ENCODE data around the gene SMYD1.

The SMYD1 gene

GRCh38 chr2:88087763-88088162, 20.1 kb downstream of the SMYD1 start:
- H3K4me2 ChIP-seq (ENCODE audit: low read length) = no peak overlapping the region
- no peak overlapping the region for H3K27ac ChIP-seq
- no peaks in the 10 kb centered on the region for H3K9me3 ChIP-seq (ENCODE audit: control insufficient read depth, low read length)
- H3K79me2 ChIP-seq = no peaks in the 10 kb centered on the region
- H3K9ac ChIP-seq = no peak overlapping the region
- H3K36me3 ChIP-seq (ENCODE audit: control insufficient read depth, insufficient read depth, low read length) = no peaks in the 10 kb centered on the region
- H3K27me3 ChIP-seq (ENCODE audit: control insufficient read depth, insufficient read depth, low read length) = no peaks in the 10 kb centered on the region
- no peak overlapping the region for H3K4me3 ChIP-seq (ENCODE audit: low read depth, low read length)
- H2AFZ ChIP-seq = no peak overlapping the region
- TF ChIP-seq, protein P1, sequence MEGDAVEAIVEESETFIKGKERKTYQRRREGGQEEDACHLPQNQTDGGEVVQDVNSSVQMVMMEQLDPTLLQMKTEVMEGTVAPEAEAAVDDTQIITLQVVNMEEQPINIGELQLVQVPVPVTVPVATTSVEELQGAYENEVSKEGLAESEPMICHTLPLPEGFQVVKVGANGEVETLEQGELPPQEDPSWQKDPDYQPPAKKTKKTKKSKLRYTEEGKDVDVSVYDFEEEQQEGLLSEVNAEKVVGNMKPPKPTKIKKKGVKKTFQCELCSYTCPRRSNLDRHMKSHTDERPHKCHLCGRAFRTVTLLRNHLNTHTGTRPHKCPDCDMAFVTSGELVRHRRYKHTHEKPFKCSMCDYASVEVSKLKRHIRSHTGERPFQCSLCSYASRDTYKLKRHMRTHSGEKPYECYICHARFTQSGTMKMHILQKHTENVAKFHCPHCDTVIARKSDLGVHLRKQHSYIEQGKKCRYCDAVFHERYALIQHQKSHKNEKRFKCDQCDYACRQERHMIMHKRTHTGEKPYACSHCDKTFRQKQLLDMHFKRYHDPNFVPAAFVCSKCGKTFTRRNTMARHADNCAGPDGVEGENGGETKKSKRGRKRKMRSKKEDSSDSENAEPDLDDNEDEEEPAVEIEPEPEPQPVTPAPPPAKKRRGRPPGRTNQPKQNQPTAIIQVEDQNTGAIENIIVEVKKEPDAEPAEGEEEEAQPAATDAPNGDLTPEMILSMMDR (IDR thresholded peaks at IDR 0.05) = no peak
- H3K4me1 ChIP-seq = no peaks in the 10 kb centered on the region

DNA sequence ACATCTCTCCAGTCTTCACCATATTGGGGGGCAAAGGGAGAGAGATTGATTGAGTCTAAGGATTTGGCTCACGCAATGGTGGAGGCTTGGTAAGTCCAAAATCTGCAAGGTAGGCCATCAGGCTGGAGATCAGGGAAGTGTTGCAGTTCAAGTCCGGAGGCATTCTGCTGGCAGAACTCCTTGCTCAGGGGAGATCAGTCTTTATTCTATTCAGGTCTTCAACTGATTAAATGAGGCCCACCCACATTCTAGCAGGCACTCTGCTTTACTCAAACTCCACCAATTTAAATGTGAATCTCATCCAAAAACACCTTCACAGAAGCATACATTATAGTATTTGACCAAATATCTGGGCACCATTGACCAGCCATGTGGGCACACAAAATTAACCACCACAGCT, 21.4 kb downstream of the SMYD1 start:
- H3K9ac ChIP-seq = no peak overlapping the region
- no peak overlapping the region for H3K27ac ChIP-seq
- TF ChIP-seq, protein P1 (IDR thresholded peaks at IDR 0.05) = no peak
- H3K4me3 ChIP-seq (ENCODE audit: low read depth, low read length) = no peak overlapping the region
- H2AFZ ChIP-seq = no peak overlapping the region
- no peaks in the 10 kb centered on the region for H3K27me3 ChIP-seq (ENCODE audit: control insufficient read depth, insufficient read depth, low read length)
- H3K4me1 ChIP-seq = no peaks in the 10 kb centered on the region
- H3K79me2 ChIP-seq = no peaks in the 10 kb centered on the region
- H3K36me3 ChIP-seq (ENCODE audit: control insufficient read depth, insufficient read depth, low read length) = no peaks in the 10 kb centered on the region
- no peak overlapping the region for H3K4me2 ChIP-seq (ENCODE audit: low read length)
- no peaks in the 10 kb centered on the region for H3K9me3 ChIP-seq (ENCODE audit: control insufficient read depth, low read length)

GRCh38 chr2:88090446-88091283, 23.0 kb downstream of the SMYD1 start:
- Histone ChIP-seq H3K4me2 (ENCODE audit: low read length) (no peak overlapping the region), H3K27ac (no peak overlapping the region), H3K4me1 (no peaks in the 10 kb centered on the region), H3K9me3 (ENCODE audit: control insufficient read depth, low read length) (no peaks in the 10 kb centered on the region), H2AFZ (no peak overlapping the region), H3K79me2 (no peaks in the 10 kb centered on the region), H3K36me3 (ENCODE audit: control insufficient read depth, insufficient read depth, low read length) (no peaks in the 10 kb centered on the region), H3K9ac (no peak overlapping the region), H3K4me3 (ENCODE audit: low read depth, low read length) (no peak overlapping the region), H3K27me3 (ENCODE audit: control insufficient read depth, insufficient read depth, low read length) (no peaks in the 10 kb centered on the region)
- TF ChIP-seq, protein P1 (IDR thresholded peaks at IDR 0.05) = no peak

- Histone ChIP-seq H2AFZ (no peak overlapping the region), H3K9me3 (ENCODE audit: control insufficient read depth, low read length) (no peaks in the 10 kb centered on the region), H3K9ac (no peak overlapping the region), H3K27ac (no peak overlapping the region), H3K79me2 (no peaks in the 10 kb centered on the region), H3K36me3 (ENCODE audit: control insufficient read depth, insufficient read depth, low read length) (no peaks in the 10 kb centered on the region), H3K4me3 (ENCODE audit: low read depth, low read length) (no peak overlapping the region), H3K27me3 (ENCODE audit: control insufficient read depth, insufficient read depth, low read length) (no peaks in the 10 kb centered on the region), H3K4me1 (no peaks in the 10 kb centered on the region), H3K4me2 (ENCODE audit: low read length) (no peak overlapping the region)
- TF ChIP-seq, protein P1 (IDR thresholded peaks at IDR 0.05) = no peak
These were observed 24.3 kb downstream of the SMYD1 start for GRCh38 chr2:88091943-88092342.

DNA sequence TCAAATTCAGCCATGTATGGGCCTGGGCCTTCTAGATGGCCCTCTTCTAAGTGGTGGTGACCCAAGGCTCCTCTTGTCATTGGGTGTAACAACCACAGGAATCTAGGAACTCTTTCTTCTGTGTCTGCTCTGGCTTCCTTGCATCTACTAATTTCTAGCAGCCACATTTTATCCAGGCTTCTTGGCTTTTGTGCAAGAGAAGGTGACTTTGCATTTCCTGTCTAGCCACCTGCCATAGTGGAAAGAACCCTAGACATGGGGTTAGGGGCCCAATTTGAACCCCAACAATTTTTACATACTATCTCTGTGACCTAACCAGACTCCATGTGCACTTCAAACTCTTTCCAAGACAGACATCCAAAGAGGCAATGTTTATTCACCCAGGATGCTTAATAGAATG, 25.1 kb downstream of the SMYD1 start:
- H3K9me3 ChIP-seq (ENCODE audit: control insufficient read depth, low read length) = no peaks in the 10 kb centered on the region
- H3K4me1 ChIP-seq = no peaks in the 10 kb centered on the region
- no peak overlapping the region for H3K9ac ChIP-seq
- no peaks in the 10 kb centered on the region for H3K79me2 ChIP-seq
- no peak overlapping the region for H3K4me3 ChIP-seq (ENCODE audit: low read depth, low read length)
- no peaks in the 10 kb centered on the region for H3K36me3 ChIP-seq (ENCODE audit: control insufficient read depth, insufficient read depth, low read length)
- no peak overlapping the region for H3K4me2 ChIP-seq (ENCODE audit: low read length)
- TF ChIP-seq, protein P1 (IDR thresholded peaks at IDR 0.05) = no peak
- no peak overlapping the region for H3K27ac ChIP-seq
- no peaks in the 10 kb centered on the region for H3K27me3 ChIP-seq (ENCODE audit: control insufficient read depth, insufficient read depth, low read length)
- H2AFZ ChIP-seq = no peak overlapping the region

Data from parathyroid adenoma (tissue), 2 donors.